IMR-90 (cell line): ENCODE data around the gene TRPM4. TPM values are rescaled to one million over a fixed set of nuclear protein-coding genes. Genes with fewer than 3 reads are reported as not detected.

Experiments used
- ATAC-seq: fragments of 200-7000 bp; cut with Tn5 transposase; 2 replicates; pipeline ENCODE4 v1.9.1; 2020; ENCODE audit warnings: low read depth, mild to moderate bottlenecking, moderate library complexity
- BruUV-seq: library from RNA; stranded (reverse); fragments of 400-500 nt; replicated peaks from 2 replicates; lab custom pipeline; 2021; lab: Mats Ljungman, UMichigan
- CTCF ChIA-PET: fragments of 300-600 bp; formaldehyde crosslinking; extraction: SDS; loops from one replicate; lab custom pipeline; 2021; ENCODE audit warnings: antibody characterized with exemption; lab: Yijun Ruan, JAX
- POLR2A ChIA-PET: fragments of 300-600 bp; sonication (Branson Sonifier 250); formaldehyde crosslinking; loops from one replicate; lab custom pipeline; 2022; ENCODE audit warnings: antibody characterized with exemption; ENCODE audit not compliant: unreplicated experiment; lab: Charles Lee
- DNase-seq: peaks from one replicate; pipeline ENCODE4 v3.0.0; 2013
- H2AFZ ChIP-seq: replicated peaks from 2 replicates; pipeline ENCODE3; 2013; ENCODE audit warnings: low read length, mild to moderate bottlenecking; ENCODE audit not compliant: poor library complexity
- H2AK5ac ChIP-seq: 2 replicates; pipeline ENCODE4 v1.6.1; 2013; ENCODE audit warnings: low read depth, low read length, inconsistent platforms
- H2AK9ac ChIP-seq: replicated peaks from 2 replicates; pipeline ENCODE3; 2013; ENCODE audit warnings: mild to moderate bottlenecking, low read depth, low read length, moderate library complexity; ENCODE audit not compliant: poor library complexity
- H2BK120ac ChIP-seq: 2 replicates; pipeline ENCODE4 v1.6.1; 2013; ENCODE audit warnings: low read depth, low read length, inconsistent platforms
- H2BK15ac ChIP-seq: 3 replicates; pipeline ENCODE4 v1.6.1; 2013; ENCODE audit warnings: low read depth, low read length, inconsistent platforms
- H2BK20ac ChIP-seq: 2 replicates; pipeline ENCODE4 v1.6.1; 2013; ENCODE audit warnings: low read depth, mild to moderate bottlenecking, inconsistent platforms, low read length, moderate library complexity
- H2BK5ac ChIP-seq: 2 replicates; pipeline ENCODE4 v1.6.1; 2013; ENCODE audit warnings: mild to moderate bottlenecking, low read depth, low read length, inconsistent platforms; ENCODE audit not compliant: poor library complexity, severe bottlenecking
- H3K14ac ChIP-seq: replicated peaks from 2 replicates; pipeline ENCODE4 v1.6.1; 2013; ENCODE audit warnings: low read depth, low read length, inconsistent platforms
- H3K18ac ChIP-seq: 2 replicates; pipeline ENCODE4 v1.6.1; 2013; ENCODE audit warnings: low read depth, low read length, control low read depth
- H3K23ac ChIP-seq: 2 replicates; pipeline ENCODE4 v1.6.1; 2013; ENCODE audit warnings: low read depth, low read length, inconsistent platforms
- H3K27ac ChIP-seq: 2 replicates; pipeline ENCODE4 v1.5.1; 2013; ENCODE audit warnings: mild to moderate bottlenecking, control low read depth, low read length; ENCODE audit not compliant: insufficient read depth
- H3K27me3 ChIP-seq: 2 replicates; pipeline ENCODE4 v1.6.1; 2013; ENCODE audit warnings: low read length; ENCODE audit not compliant: control insufficient read depth, insufficient read depth
- H3K36me3 ChIP-seq: 2 replicates; pipeline ENCODE4 v1.6.1; 2013; ENCODE audit warnings: low read length, mixed read lengths; ENCODE audit not compliant: control insufficient read depth, insufficient read depth
- H3K4ac ChIP-seq: 2 replicates; pipeline ENCODE4 v1.6.1; 2013; ENCODE audit warnings: low read depth, low read length, inconsistent platforms
- H3K4me1 ChIP-seq: 2 replicates; pipeline ENCODE4 v1.6.1; 2013; ENCODE audit warnings: low read length, mixed read lengths; ENCODE audit not compliant: control insufficient read depth, insufficient read depth
- H3K4me2 ChIP-seq: 2 replicates; pipeline ENCODE4 v1.6.1; 2013; ENCODE audit warnings: low read depth, mild to moderate bottlenecking, control low read depth, low read length, moderate library complexity
- H3K4me3 ChIP-seq: 2 replicates; pipeline ENCODE4 v1.5.1; 2013; ENCODE audit warnings: low read depth, mild to moderate bottlenecking, control low read depth, low read length, moderate library complexity; ENCODE audit not compliant: insufficient read depth
- H3K56ac ChIP-seq: 2 replicates; pipeline ENCODE4 v1.6.1; 2013; ENCODE audit warnings: low read length, inconsistent platforms; ENCODE audit not compliant: insufficient read depth; ENCODE audit errors: extremely low read depth
- H3K79me1 ChIP-seq, 2 experiments: 2 replicates each; pipeline ENCODE4 v1.6.1; 2013; ENCODE audit warnings: low read length in 2 of 2, inconsistent platforms in 1 of 2, low read depth in 1 of 2
- H3K9ac ChIP-seq: 2 replicates; pipeline ENCODE4 v1.6.1; 2013; ENCODE audit warnings: low read depth, low read length, control low read depth
- H3K9me1 ChIP-seq: 2 replicates; pipeline ENCODE4 v1.6.1; 2013; ENCODE audit warnings: low read length, inconsistent platforms; ENCODE audit not compliant: insufficient read depth
- H3K9me3 ChIP-seq: 2 replicates; pipeline ENCODE4 v1.6.1; 2013; ENCODE audit warnings: low read length; ENCODE audit not compliant: control insufficient read depth, insufficient read depth
- H4K20me1 ChIP-seq: 2 replicates; pipeline ENCODE4 v1.6.1; 2013; ENCODE audit warnings: low read length, inconsistent platforms; ENCODE audit not compliant: insufficient read depth
- H4K5ac ChIP-seq: 2 replicates; pipeline ENCODE4 v1.6.1; 2013; ENCODE audit warnings: mild to moderate bottlenecking, low read depth, low read length, control low read depth
- H4K8ac ChIP-seq, 2 experiments: 2 replicates each; pipeline ENCODE4 v1.6.1; 2013; ENCODE audit warnings: low read depth in 2 of 2, low read length in 2 of 2, control low read depth in 1 of 2, inconsistent platforms in 1 of 2
- H4K91ac ChIP-seq: 2 replicates; pipeline ENCODE4 v1.6.1; 2013; ENCODE audit warnings: low read depth, low read length, inconsistent platforms; ENCODE audit not compliant: insufficient read depth
- BHLHE40 ChIP-seq: fragments of 150-350 bp; IDR thresholded peaks from 2 replicates; pipeline ENCODE4 v1.6.1; 2016; ENCODE audit warnings: mild to moderate bottlenecking, low read depth, low read length
- CEBPB ChIP-seq: IDR thresholded peaks from 2 replicates; pipeline ENCODE4 v1.6.1; 2012; ENCODE audit warnings: low read depth, low read length, improper control_type of control experiment
- CHD1 ChIP-seq: IDR thresholded peaks from 2 replicates; pipeline ENCODE4 v1.6.1; 2012; ENCODE audit warnings: low read depth, low read length, improper control_type of control experiment
- CTCF ChIP-seq: conservative IDR thresholded peaks from 2 replicates; pipeline ENCODE4 v1.5.1; 2012; ENCODE audit warnings: mild to moderate bottlenecking, low read depth, low read length, improper control_type of control experiment
- ELK1 ChIP-seq: fragments of 150-350 bp; IDR thresholded peaks from 2 replicates; pipeline ENCODE4 v1.6.1; 2016; ENCODE audit warnings: low read depth, mild to moderate bottlenecking, low read length, moderate library complexity, borderline replicate concordance
- MXI1 ChIP-seq: IDR thresholded peaks from 2 replicates; pipeline ENCODE4 v1.6.1; 2012; ENCODE audit warnings: low read depth, mild to moderate bottlenecking, low read length, moderate library complexity, borderline replicate concordance
- NFE2L2 ChIP-seq: fragments of 150-350 bp; IDR thresholded peaks from 2 replicates; pipeline ENCODE4 v1.6.1; 2016; ENCODE audit warnings: low read depth, mild to moderate bottlenecking, low read length
- RAD21 ChIP-seq: IDR thresholded peaks from 2 replicates; pipeline ENCODE4 v1.6.1; 2012; ENCODE audit warnings: low read length, improper control_type of control experiment
- RCOR1 ChIP-seq: IDR thresholded peaks from 2 replicates; pipeline ENCODE4 v1.6.1; 2012; ENCODE audit warnings: mild to moderate bottlenecking, low read length, improper control_type of control experiment; ENCODE audit not compliant: insufficient replicate concordance
- SMC3 ChIP-seq: fragments of 150-350 bp; IDR thresholded peaks from 2 replicates; pipeline ENCODE4 v1.6.1; 2016; ENCODE audit warnings: low read depth, mild to moderate bottlenecking, antibody characterized with exemption, low read length, moderate library complexity
- USF2 ChIP-seq: fragments of 150-350 bp; IDR thresholded peaks from 2 replicates; pipeline ENCODE4 v1.6.1; 2017; ENCODE audit warnings: mild to moderate bottlenecking, antibody characterized with exemption, low read length, low read depth
- WGBS, 2 experiments: methylation state at CpG; one replicate each; pipeline versions ENCODE4 v1.1.5 to v1.1.7; 2013; ENCODE audit warnings: missing lambda C conversion rate in 2 of 2; ENCODE audit not compliant: insufficient read length in 1 of 2; ENCODE audit errors: extremely low coverage in 2 of 2; 5-methylcytosine and 5-hydroxymethylcytosine counted together
- dilution Hi-C: fragments of 300-500 bp; cut with HindIII; formaldehyde crosslinking; loops from one replicate; pipeline ENCODE4 v1.14.3; 2018; ENCODE audit warnings: low sequenced_read_pairs; ENCODE audit not compliant: unreplicated experiment
- in situ Hi-C: fragments of 300-500 bp; cut with MboI; formaldehyde crosslinking; loops from 3 replicates; pipeline ENCODE4 v1.14.3; 2019; ENCODE audit warnings: low sequenced_read_pairs, inconsistent platforms, mixed read lengths
- intact Hi-C: fragments of 100-400 bp; cut with micrococcal nuclease; formaldehyde crosslinking; loops from 2 replicates; pipeline ENCODE4 v1.10.0; 2022
- polyA plus RNA-seq, 3 experiments: library from polyadenylated mRNA; depleted of rRNA; stranded (reverse); fragments of >200 nt; gene quantifications; 2 replicates each; pipeline ENCODE4 v1.2.3, GENCODE V29; 2012; ENCODE audit warnings: low replicate concordance in 1 of 3
- total RNA-seq: library from RNA; depleted of rRNA; stranded (reverse); fragments of >200 nt; gene quantifications from 2 replicates; pipeline ENCODE4 v1.2.3, GENCODE V29; 2012

The TRPM4 gene
- total and polyA plus RNA-seq, 2 of the 4 experiments (the other 2 are of a cell fraction), result 2.2 to 19.7 TPM

- no TSS peak for BruUV-seq
- Histone ChIP-seq H3K4me1 (no peaks in the 10 kb centered on the region), H3K4me2 (no peak overlapping the region), H3K56ac (no peak overlapping the region), H3K36me3 (no peaks in the 10 kb centered on the region), H3K4me3 (no peak overlapping the region), H3K9ac (no peak overlapping the region), H3K18ac (no peak overlapping the region), H3K27ac (no peak overlapping the region), H4K91ac (no peak overlapping the region), H2BK5ac (no peak overlapping the region), H4K20me1 (no peaks in the 10 kb centered on the region), H3K9me3 (peaks cover 13% of the 10 kb centered on the region), H3K9me1 (no peaks in the 10 kb centered on the region), H4K8ac (no peak overlapping the region), H3K79me1 (no peaks in the 10 kb centered on the region), H2AK5ac (no peak overlapping the region), H3K27me3 (peaks cover 14% of the 10 kb centered on the region), H2BK15ac (no peak overlapping the region), H3K4ac (no peak overlapping the region), H2BK20ac (no peak overlapping the region), H2AK9ac (no peak overlapping the region), H4K5ac (no peak overlapping the region), H3K23ac (no peak overlapping the region), H3K14ac (no peak overlapping the region), H2BK120ac (no peak overlapping the region), H2AFZ (no peak overlapping the region)
- intact Hi-C loops, result no loop called here
- DNase-seq (no peak), ATAC-seq (no peak)
- WGBS, 2 experiments, result 100% methylated on average over 1 of the region's 3 CpGs; no CpG with 5 or more reads in 1 of the 2 experiments
- in situ Hi-C loops, result loop anchor here (25.0 kb wide), 1 partner anchor 306 kb away; no protein-coding TSS in a partner anchor
- dilution Hi-C loops, result no loop called here
- POLR2A ChIA-PET, result interaction anchor here (0.7 kb wide), 1 partner anchor 12 kb away, joined by 8 read pairs; no protein-coding TSS in a partner anchor
- no peak for TF ChIP-seq CTCF
- no peak for TF ChIP-seq CHD1
- TF ChIP-seq NFE2L2, result no peak
- TF ChIP-seq BHLHE40, result no peak
- no peak for TF ChIP-seq RAD21
- no peak for TF ChIP-seq ELK1
- TF ChIP-seq USF2, result no peak
- TF ChIP-seq RCOR1, result no peak
- no peak for TF ChIP-seq SMC3
- no peak for TF ChIP-seq CEBPB
- TF ChIP-seq MXI1, result no peak
- CTCF ChIA-PET, result no interaction called here
These were observed 99.1 kb downstream of the TRPM4 start for GRCh38 chr19:49256691-49257090.
